ENCODE results near the gene FRMD6.

FRMD6 gene

GRCh38 chr14:51636109-51636508 lies 15.6 kb upstream of the FRMD6 start:
- H2AFZ ChIP-seq (ENCODE audit: low read depth) = no peak overlapping the region
- TF ChIP-seq, protein P1, sequence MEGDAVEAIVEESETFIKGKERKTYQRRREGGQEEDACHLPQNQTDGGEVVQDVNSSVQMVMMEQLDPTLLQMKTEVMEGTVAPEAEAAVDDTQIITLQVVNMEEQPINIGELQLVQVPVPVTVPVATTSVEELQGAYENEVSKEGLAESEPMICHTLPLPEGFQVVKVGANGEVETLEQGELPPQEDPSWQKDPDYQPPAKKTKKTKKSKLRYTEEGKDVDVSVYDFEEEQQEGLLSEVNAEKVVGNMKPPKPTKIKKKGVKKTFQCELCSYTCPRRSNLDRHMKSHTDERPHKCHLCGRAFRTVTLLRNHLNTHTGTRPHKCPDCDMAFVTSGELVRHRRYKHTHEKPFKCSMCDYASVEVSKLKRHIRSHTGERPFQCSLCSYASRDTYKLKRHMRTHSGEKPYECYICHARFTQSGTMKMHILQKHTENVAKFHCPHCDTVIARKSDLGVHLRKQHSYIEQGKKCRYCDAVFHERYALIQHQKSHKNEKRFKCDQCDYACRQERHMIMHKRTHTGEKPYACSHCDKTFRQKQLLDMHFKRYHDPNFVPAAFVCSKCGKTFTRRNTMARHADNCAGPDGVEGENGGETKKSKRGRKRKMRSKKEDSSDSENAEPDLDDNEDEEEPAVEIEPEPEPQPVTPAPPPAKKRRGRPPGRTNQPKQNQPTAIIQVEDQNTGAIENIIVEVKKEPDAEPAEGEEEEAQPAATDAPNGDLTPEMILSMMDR (conservative IDR thresholded peaks at IDR 0.05; ENCODE audit: low read depth, low read length) = no peak
- H3K27ac ChIP-seq = no peak overlapping the region
- no peaks in the 10 kb centered on the region for H3K36me3 ChIP-seq (ENCODE audit: insufficient read depth)
- no peak overlapping the region for H3K9ac ChIP-seq
- no peaks in the 10 kb centered on the region for H3K79me2 ChIP-seq (ENCODE audit: insufficient read depth, low read depth)
- H3K4me3 ChIP-seq (IDR thresholded peaks at IDR 0.05; ENCODE audit: insufficient read depth, low read depth, low read length) = no peak overlapping the region
- no peaks in the 10 kb centered on the region for H3K27me3 ChIP-seq (ENCODE audit: insufficient read depth, low read depth)
- H4K20me1 ChIP-seq (ENCODE audit: insufficient read depth) = no peaks in the 10 kb centered on the region
- H3K4me1 ChIP-seq (ENCODE audit: low read depth, poor library complexity, severe bottlenecking) = peaks cover 25% of the 10 kb centered on the region
- H3K4me2 ChIP-seq = no peak overlapping the region

DNA sequence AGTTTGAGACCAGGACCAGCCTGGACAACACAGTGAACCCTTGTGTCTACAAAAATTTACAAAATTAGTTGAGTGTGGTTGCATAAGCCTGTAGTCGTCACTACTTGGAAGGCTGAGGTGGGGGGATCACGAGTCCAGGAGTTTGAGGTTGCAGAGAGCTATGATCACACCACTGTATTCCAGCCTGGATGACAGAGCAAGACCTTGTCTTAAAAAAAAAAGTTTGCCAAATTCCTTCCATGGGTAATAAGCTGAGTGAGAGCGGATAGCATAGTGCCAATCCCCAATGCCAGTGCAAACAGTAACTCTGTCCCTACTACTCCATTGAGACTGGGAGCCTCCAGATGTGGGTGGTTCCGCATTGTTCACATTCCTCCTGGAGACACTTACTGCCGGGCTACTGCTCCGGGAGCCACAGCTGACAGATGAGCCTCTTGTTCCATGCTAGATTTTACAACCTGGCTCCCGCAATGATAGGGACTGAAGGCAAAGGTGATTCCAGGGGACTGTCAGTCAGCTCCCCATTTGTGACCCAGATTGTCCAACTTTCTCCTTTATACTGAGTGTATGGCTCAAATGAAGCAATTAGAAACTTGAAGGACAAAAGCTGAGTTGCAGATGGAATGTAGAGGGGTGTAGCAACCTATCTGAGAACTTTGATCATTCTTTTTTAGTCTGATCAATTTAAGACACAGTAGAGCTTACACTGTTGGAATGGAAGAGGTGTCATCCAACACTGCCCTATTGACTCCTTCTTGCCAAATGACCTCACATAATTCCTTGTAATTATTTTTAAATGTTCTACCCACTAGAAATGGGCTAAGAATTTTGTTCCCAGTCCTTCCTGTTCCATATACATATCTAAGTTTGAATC lies 13.4 kb upstream of the FRMD6 start:
- Histone ChIP-seq H3K79me2 (ENCODE audit: insufficient read depth, low read depth) (no peaks in the 10 kb centered on the region), H3K4me1 (ENCODE audit: low read depth, poor library complexity, severe bottlenecking) (peaks cover 7% of the 10 kb centered on the region), H3K27me3 (ENCODE audit: insufficient read depth, low read depth) (no peaks in the 10 kb centered on the region), H3K9ac (no peak overlapping the region), H3K27ac (no peak overlapping the region), H3K36me3 (ENCODE audit: insufficient read depth) (no peaks in the 10 kb centered on the region), H2AFZ (ENCODE audit: low read depth) (no peak overlapping the region), H4K20me1 (ENCODE audit: insufficient read depth) (no peaks in the 10 kb centered on the region), H3K4me2 (no peak overlapping the region), H3K4me3 (IDR thresholded peaks at IDR 0.05; ENCODE audit: insufficient read depth, low read depth, low read length) (no peak overlapping the region)
- TF ChIP-seq, protein P1 (conservative IDR thresholded peaks at IDR 0.05; ENCODE audit: low read depth, low read length) = no peak

DNA sequence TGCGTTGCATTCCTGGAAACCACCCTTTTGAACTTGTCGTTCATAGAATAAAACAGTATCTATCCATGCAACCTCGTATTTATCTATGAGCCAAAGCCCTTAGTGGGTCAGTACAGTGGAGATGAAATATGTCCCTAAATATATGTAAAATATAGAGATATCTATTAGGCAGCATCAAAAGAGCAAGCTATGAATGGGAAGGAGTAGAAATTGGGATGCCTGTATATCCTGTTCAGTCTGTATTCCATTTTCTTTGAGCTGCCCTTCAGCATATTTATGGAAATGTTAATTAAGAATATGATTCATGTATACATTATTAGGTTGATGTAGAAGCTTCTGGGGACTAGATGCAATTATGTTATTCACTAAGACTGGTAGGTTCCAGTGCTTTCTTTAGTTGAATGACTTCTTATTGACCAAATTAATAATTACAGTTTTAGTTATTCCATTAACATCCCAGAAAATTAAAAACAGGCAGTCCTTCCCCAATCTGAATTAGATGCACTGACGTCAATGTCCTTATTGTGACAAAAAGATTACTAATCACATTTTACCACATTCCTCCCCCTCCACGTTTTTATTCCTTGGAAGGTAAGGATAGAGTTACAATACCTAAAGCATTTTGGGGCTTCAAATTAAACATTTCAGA lies 11.9 kb upstream of the FRMD6 start:
- Histone ChIP-seq H3K4me3 (IDR thresholded peaks at IDR 0.05; ENCODE audit: insufficient read depth, low read depth, low read length) (no peak overlapping the region), H4K20me1 (ENCODE audit: insufficient read depth) (no peaks in the 10 kb centered on the region), H3K36me3 (ENCODE audit: insufficient read depth) (no peaks in the 10 kb centered on the region), H2AFZ (ENCODE audit: low read depth) (no peak overlapping the region), H3K27ac (no peak overlapping the region), H3K79me2 (ENCODE audit: insufficient read depth, low read depth) (no peaks in the 10 kb centered on the region), H3K4me1 (ENCODE audit: low read depth, poor library complexity, severe bottlenecking) (no peaks in the 10 kb centered on the region), H3K4me2 (no peak overlapping the region), H3K27me3 (ENCODE audit: insufficient read depth, low read depth) (no peaks in the 10 kb centered on the region), H3K9ac (no peak overlapping the region; the same call in 1 of the 2 replicates)
- TF ChIP-seq, protein P1 (conservative IDR thresholded peaks at IDR 0.05; ENCODE audit: low read depth, low read length) = no peak

DNA sequence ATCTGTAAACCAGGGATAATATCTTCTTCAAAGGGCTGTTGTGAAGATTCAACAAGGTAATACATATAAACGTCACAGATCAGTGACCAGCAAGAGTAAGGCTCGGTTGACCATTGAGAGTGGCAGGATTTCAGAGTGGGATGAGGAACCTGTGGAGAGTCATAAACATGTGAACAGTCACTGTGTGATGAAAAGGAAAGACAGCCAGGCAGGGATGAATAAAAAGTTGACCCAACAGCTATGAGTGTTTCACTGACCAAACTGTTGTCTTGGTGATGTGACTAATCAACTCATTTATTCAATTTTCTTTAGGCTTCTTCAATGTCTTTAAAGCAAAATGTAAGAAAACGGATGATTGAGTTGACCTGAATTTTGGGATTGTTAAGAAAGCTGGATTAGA lies 8.6 kb upstream of the FRMD6 start:
- H3K36me3 ChIP-seq (ENCODE audit: insufficient read depth) = no peaks in the 10 kb centered on the region

More for the DNA sequence above, 8.6 kb upstream of the FRMD6 start:
- H3K9ac ChIP-seq = no peak overlapping the region
- peaks cover under 1% of the 10 kb centered on the region; the same call in 1 of the 2 replicates for H3K79me2 ChIP-seq (ENCODE audit: insufficient read depth, low read depth)
- H3K4me3 ChIP-seq (IDR thresholded peaks at IDR 0.05; ENCODE audit: insufficient read depth, low read depth, low read length) = no peak overlapping the region
- no peaks in the 10 kb centered on the region for H3K27me3 ChIP-seq (ENCODE audit: insufficient read depth, low read depth)
- no peak overlapping the region for H3K27ac ChIP-seq
- TF ChIP-seq, protein P1 (conservative IDR thresholded peaks at IDR 0.05; ENCODE audit: low read depth, low read length) = no peak
- H4K20me1 ChIP-seq (ENCODE audit: insufficient read depth) = no peaks in the 10 kb centered on the region
- H3K4me1 ChIP-seq (ENCODE audit: low read depth, poor library complexity, severe bottlenecking) = peaks cover under 1% of the 10 kb centered on the region
- H3K4me2 ChIP-seq = no peak overlapping the region
- H2AFZ ChIP-seq (ENCODE audit: low read depth) = no peak overlapping the region

Data from KMS-11 (cell line).